ENCODE measurements around the gene ZSWIM3. TPM values are rescaled to one million over a fixed set of nuclear protein-coding genes. Genes with fewer than 3 reads are reported as not detected.
A peak's percentile ranks its signal among the peaks of the same experiment; 100 is the strongest.

Gene ZSWIM3
- total and polyA plus RNA-seq, 2 of the 13 experiments (the other 11 are each of a cell fraction or from before 2014, with no cell fraction given): 5.2 to 5.8 TPM

DNA sequence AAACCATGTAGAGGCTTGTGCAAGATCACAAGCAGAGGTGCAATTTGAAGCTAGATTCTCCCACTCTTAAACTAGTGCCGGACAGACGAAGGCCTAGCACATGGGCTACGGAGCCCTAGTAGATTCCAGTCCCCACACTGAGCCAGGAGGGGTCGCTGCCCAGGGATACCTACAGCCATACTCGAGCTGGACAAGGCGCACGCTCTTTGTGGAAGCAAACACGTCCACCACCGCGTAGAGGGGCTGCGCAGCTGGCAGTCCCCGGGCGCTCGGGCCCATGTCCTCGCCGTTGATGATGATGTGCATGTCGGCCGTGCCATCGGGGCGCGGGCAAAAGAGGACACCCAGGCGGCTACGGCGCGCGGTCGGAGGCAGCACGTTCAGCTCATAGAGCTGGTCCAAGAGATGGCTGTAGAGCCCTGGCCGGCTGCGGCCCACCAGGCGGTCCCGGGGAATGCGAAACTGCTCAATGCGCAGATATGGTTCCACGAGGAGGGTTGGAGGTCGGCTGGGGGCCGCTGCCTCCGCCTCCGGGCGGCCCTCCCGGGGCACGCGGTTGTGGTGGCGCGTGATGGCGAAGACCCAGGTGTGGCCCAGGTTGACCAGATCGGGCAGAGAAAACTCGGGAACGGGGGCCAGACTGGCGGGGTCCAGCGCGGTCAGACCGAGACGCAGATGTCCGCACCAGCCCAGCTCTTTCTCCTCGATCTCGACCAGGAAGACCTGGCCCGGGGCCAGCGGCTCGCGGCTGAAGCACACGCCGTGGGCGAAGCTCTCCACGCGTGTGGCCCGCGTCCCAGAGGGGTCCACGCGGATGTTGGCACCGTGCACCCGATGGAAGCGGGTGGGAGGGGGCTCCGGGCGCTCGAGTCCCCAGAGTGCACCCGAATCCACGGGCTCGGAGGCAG lies 32.9 kb downstream of the ZSWIM3 start (continued):
- TF ChIP-seq, protein P1, sequence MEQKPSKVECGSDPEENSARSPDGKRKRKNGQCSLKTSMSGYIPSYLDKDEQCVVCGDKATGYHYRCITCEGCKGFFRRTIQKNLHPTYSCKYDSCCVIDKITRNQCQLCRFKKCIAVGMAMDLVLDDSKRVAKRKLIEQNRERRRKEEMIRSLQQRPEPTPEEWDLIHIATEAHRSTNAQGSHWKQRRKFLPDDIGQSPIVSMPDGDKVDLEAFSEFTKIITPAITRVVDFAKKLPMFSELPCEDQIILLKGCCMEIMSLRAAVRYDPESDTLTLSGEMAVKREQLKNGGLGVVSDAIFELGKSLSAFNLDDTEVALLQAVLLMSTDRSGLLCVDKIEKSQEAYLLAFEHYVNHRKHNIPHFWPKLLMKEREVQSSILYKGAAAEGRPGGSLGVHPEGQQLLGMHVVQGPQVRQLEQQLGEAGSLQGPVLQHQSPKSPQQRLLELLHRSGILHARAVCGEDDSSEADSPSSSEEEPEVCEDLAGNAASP (CRISPR knock-in tag; IDR thresholded peaks at IDR 0.05; ENCODE audit: borderline replicate concordance): peak; percentile 88
- TF ChIP-seq STAG1 (CRISPR knock-in tag; IDR thresholded peaks at IDR 0.05) (peak; percentile 87), ZNF570 (CRISPR knock-in tag; IDR thresholded peaks at IDR 0.05; ENCODE audit: borderline replicate concordance) (peak; percentile 1; the same call in 1 of the 2 replicates), POLR2A (IDR thresholded peaks at IDR 0.05; ENCODE audit: insufficient read depth in 1 of 2, low read depth in 2 of 2, low read length in 2 of 2) (peak; percentile 81; a peak in 3 of 4 replicates), ISX (CRISPR knock-in tag; conservative IDR thresholded peaks at IDR 0.05) (no peak), HOXD1 (CRISPR knock-in tag; IDR thresholded peaks at IDR 0.05) (peak; percentile 85), KLF11 (CRISPR knock-in tag; IDR thresholded peaks at IDR 0.05) (peak; percentile 91; the same call in 1 of the 2 replicates), NFIB (CRISPR knock-in tag; IDR thresholded peaks at IDR 0.05; ENCODE audit: borderline replicate concordance) (no peak; the same call in 1 of the 2 replicates), ZNF766 (CRISPR knock-in tag; IDR thresholded peaks at IDR 0.05; ENCODE audit: borderline replicate concordance) (no peak; the same call in 1 of the 2 replicates), ZFP82 (CRISPR knock-in tag; IDR thresholded peaks at IDR 0.05; ENCODE audit: borderline replicate concordance) (no peak), SATB2 (CRISPR knock-in tag; IDR thresholded peaks at IDR 0.05) (no peak), DR1 (CRISPR knock-in tag; IDR thresholded peaks at IDR 0.05) (no peak; the same call in 1 of the 2 replicates), SP140L (CRISPR knock-in tag; IDR thresholded peaks at IDR 0.05; ENCODE audit: borderline replicate concordance) (peak; percentile 82; the same call in 1 of the 2 replicates), ONECUT2 (CRISPR knock-in tag; IDR thresholded peaks at IDR 0.05) (no peak), U2AF2 (IDR thresholded peaks at IDR 0.05; ENCODE audit: low read depth, low read length) (no peak), ZNF441 (CRISPR knock-in tag; IDR thresholded peaks at IDR 0.05; ENCODE audit: borderline replicate concordance) (peak; percentile 80; the same call in 1 of the 2 replicates), ZNF251 (CRISPR knock-in tag; IDR thresholded peaks at IDR 0.05) (peak; percentile 6; the same call in 1 of the 2 replicates), ZNF709 (CRISPR knock-in tag; IDR thresholded peaks at IDR 0.05) (no peak; the same call in none of the 2 replicates), ERF (CRISPR knock-in tag; IDR thresholded peaks at IDR 0.05) (peak; percentile 88; the same call in 1 of the 2 replicates)
- TF ChIP-seq, protein P2, sequence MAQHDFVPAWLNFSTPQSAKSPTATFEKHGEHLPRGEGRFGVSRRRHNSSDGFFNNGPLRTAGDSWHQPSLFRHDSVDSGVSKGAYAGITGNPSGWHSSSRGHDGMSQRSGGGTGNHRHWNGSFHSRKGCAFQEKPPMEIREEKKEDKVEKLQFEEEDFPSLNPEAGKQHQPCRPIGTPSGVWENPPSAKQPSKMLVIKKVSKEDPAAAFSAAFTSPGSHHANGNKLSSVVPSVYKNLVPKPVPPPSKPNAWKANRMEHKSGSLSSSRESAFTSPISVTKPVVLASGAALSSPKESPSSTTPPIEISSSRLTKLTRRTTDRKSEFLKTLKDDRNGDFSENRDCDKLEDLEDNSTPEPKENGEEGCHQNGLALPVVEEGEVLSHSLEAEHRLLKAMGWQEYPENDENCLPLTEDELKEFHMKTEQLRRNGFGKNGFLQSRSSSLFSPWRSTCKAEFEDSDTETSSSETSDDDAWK (CRISPR knock-in tag; IDR thresholded peaks at IDR 0.05): no peak
- TF ChIP-seq, protein P3, sequence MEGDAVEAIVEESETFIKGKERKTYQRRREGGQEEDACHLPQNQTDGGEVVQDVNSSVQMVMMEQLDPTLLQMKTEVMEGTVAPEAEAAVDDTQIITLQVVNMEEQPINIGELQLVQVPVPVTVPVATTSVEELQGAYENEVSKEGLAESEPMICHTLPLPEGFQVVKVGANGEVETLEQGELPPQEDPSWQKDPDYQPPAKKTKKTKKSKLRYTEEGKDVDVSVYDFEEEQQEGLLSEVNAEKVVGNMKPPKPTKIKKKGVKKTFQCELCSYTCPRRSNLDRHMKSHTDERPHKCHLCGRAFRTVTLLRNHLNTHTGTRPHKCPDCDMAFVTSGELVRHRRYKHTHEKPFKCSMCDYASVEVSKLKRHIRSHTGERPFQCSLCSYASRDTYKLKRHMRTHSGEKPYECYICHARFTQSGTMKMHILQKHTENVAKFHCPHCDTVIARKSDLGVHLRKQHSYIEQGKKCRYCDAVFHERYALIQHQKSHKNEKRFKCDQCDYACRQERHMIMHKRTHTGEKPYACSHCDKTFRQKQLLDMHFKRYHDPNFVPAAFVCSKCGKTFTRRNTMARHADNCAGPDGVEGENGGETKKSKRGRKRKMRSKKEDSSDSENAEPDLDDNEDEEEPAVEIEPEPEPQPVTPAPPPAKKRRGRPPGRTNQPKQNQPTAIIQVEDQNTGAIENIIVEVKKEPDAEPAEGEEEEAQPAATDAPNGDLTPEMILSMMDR (CRISPR knock-in tag; IDR thresholded peaks at IDR 0.05): peak; percentile 98
- TF ChIP-seq, protein P4, sequence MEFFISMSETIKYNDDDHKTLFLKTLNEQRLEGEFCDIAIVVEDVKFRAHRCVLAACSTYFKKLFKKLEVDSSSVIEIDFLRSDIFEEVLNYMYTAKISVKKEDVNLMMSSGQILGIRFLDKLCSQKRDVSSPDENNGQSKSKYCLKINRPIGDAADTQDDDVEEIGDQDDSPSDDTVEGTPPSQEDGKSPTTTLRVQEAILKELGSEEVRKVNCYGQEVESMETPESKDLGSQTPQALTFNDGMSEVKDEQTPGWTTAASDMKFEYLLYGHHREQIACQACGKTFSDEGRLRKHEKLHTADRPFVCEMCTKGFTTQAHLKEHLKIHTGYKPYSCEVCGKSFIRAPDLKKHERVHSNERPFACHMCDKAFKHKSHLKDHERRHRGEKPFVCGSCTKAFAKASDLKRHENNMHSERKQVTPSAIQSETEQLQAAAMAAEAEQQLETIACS (CRISPR knock-in tag; IDR thresholded peaks at IDR 0.05): peak; percentile 61; the same call in 1 of the 2 replicates
- TF ChIP-seq, protein P5, sequence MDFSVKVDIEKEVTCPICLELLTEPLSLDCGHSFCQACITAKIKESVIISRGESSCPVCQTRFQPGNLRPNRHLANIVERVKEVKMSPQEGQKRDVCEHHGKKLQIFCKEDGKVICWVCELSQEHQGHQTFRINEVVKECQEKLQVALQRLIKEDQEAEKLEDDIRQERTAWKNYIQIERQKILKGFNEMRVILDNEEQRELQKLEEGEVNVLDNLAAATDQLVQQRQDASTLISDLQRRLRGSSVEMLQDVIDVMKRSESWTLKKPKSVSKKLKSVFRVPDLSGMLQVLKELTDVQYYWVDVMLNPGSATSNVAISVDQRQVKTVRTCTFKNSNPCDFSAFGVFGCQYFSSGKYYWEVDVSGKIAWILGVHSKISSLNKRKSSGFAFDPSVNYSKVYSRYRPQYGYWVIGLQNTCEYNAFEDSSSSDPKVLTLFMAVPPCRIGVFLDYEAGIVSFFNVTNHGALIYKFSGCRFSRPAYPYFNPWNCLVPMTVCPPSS (IDR thresholded peaks at IDR 0.05): no peak

All from HepG2 (cell line).